IPS-NIHi7 (cell line): Measurements from ENCODE around the gene GAPDHS.

Source experiments
- DNase-seq: peaks from one replicate; pipeline ENCODE4 v3.0.0; 2012; ENCODE audit warnings: mixed read lengths; ENCODE audit errors: extremely low spot score

GAPDHS gene

DNA sequence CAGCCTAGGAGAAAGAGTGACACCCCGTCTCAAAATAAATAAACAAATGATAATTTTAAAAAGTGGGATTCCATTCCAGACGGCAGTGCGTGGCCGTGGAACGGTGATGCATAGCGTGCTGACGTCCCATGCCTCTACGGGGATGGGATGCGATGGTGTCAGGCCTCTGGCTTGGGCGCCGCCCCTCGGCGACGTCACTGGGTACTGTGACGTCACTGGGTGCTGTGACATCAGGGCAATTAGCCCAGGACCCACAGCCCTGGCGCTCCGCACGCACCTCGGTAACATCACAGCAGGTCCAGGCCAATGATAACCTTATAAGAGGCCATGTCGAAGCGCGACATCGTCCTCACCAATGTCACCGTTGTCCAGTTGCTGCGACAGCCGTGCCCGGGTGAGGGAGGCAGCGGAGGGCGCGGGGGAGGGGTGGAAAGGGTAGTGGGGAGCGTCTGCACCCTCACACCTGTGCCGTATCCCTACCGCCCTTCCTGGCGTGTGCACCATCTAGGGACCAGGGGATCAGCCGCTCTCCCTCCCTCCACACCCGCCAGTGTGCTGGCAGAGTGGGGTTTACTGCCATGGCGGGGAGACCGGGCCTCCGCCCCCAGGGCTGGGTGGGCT, at the start of gene GAPDHS:
Gene GAPDHS, plus strand, starts transcription at position 256 of the 621 bp plus-strand sequence. Its CDS starts 72 bp downstream, at position 328.
- DNase-seq = no peak

DNA sequence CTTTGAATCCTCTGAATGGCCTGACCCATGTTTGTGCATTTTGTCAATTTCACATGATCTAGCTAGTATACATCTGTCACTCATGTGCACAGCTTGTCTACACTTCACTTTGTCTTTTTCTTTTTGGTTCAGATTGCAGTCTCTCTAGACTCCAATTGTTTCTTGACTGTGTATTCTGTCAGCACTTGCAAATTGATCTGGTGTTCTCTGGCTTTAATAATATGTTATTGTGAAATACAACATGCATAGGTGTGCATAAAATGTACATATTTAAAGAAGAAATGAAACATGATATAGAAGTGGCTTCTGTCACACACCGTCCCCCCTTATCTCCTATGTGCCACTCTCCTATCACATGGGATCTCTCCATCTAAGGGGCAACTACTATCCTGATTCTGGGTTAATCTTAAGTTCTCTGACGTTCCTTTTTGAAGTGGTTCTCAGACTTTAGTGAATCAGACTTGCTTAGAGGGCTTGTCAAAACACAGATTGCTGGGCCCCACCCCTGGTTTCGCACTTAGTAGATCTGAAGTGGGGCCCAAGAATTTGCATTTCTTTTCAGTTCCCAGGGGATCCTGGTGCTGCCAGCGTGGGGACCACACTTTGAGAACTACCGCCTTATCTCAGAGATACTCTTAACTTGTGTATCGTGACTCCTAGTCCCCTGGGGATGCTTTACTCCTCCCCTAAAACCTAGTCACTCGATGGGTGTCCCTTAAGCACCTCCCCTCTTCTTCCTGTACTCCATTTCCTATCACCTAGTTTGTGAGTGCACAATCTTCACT, 48.8 kb upstream of the GAPDHS start:
- no peak for DNase-seq

DNA sequence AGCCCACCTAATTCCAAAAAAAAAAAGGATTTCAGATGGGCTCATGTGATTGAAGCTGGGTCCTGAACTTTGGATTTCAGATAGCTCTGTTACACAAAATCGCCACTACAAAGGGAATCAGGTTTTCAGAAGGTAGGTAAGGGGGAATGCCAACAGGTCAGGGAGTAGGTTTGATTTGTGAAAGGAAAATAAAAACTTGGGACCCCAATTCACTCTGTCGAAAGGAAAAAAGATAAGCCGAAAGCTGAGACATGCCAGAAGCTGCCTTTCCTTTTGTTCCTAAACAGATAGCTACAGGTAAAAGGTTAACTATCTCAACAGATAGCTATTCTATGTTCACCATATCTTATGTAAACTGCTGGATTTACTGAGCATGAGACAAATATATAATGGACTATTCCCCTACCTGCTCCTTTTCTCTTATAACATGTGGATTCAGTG, 47.0 kb upstream of the GAPDHS start:
- no peak for DNase-seq

DNA sequence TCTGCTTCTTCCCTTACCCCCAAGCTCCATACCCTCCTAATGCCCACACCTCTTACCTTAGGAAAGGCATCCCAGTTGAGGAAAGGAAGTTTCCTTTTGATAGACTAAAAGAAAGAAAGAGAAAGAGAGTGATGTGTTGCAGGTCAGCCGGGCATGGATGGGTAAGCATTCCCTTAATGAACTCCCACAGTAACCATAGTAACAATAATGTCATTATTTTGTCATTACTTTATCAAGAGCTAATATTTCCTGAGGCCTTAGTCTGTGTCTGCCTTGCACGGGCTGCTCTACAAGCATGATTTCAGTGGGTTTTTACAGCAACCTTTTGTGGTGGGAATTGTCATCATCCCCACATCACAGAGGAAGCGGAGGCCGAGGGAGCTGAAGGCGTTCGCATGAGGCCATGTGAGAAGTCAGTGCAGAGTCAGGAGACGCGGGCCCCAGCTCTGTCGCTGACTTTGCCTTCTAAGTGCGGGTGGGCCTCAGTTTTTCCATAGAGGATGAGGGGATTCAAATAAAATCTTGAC, 45.5 kb upstream of the GAPDHS start:
- no peak for DNase-seq

DNA sequence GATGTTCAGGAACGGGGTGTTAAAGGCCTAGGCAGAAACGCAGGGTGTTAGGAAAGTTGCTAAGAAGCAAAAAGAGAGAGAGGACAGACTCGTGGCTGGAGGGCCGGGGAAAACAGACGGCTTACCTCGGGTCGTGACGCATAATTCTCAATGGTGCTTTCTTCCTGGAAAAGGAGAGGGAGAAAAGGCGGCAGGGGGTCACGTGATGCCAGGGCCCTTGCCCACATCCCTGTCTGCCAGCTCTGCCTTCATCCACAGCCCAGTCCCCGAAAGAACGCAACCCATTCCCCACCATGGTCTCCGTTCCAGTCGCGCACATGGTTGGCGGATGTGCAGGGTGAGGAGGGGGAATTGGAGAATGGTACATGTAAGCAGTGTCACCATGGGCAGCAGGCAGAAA, 44.6 kb upstream of the GAPDHS start:
- DNase-seq = no peak

GRCh38 chr19:35490364-35490763, 42.9 kb upstream of the GAPDHS start, which contains the start of gene KRTDAP:
Gene KRTDAP, minus strand, starts transcription at chr19:35490464. Its CDS starts 22 bp downstream, at chr19:35490442.
- no peak for DNase-seq

DNA sequence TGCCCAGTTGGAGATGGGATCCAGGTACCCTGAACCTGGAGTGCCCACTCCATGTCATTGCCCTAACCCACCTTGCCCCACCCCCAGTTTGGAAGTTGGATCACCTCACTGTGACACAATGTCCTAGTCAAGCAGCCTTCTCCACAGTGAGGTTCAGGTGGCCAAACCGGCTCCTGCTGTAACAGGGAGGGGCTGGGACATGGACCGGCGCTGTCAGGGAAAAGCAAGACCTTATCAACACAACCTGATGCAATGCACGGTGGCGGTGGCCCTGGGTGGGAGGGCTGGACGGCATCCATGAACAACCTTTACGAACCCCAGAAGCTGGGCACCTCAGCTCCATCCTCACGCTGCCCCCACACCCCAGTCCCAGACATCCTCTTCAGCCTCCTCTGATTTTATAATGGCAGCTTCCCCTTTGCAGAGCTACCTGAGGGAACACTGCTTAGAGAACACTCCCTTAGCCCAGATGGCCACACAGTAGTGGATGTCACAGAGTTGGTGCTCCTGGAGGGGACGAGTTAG, 41.4 kb upstream of the GAPDHS start:
- no peak for DNase-seq

GRCh38 chr19:35493971-35494370, 39.3 kb upstream of the GAPDHS start:
- no peak for DNase-seq

DNA sequence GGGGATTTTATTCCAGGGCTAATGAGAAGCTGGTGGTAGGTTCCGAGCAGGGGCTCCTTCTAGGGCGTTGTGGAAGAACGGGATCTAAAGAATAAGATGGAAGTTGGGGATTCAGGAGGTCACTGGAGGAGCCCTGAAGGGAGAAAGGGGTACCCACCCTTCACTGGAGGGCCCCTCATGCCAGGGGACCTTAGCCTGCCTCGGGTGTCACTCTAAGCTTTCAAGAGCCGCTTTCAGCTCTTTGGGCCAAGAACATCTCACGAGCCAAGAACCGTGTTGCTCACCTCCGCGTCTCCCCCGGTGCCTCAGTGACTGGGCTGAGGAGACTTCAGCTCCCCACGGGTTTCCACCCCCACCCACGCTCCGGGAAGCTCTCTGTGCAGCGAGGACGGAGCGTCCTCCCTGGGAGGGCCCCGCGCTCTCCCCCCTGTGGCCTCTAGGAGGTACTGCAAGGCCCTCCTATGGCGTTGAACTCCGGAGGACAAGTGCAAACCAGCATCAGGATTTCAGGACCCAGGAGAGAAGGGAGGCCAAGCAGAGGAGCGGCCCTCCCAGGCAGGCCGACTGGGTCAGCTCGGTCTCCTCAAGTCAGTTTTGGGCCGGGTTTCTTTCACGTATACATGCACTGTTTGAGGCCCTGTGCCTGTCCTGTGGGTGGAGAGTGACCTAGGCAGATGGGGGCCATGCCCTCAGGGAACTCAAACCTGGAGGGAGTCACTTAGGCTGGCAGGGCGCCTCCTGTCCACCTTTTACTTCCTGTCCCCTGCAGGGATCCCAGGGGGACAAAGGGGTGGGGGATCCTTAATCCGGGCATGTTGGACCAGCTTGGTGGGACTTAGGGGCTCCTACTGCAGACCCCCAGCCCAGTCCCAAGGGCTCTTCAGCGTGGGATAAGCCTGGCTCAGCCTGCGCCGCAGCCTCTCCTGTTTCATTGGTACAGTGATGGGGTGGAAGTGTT, 37.9 kb upstream of the GAPDHS start:
- DNase-seq = peak; percentile 92

DNA sequence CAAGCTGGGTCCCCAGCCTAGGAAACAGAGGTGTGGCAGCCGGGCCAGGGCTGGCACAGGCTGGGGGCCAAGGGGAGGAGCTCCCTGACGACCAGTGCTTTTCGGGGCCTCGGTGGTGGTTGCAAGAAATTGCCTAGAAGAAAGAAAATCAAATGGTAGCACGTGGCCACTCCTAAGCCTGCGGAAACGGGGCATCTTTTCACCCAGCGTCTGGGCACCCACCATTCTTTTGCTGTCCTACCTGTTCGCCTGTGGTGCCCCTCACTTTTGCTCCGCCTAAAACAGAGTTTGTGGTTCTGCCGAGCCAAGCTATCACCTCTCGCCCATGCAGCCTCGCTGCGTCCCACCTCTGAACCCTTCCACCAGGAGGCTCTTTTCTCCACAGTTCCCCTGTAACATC, 35.9 kb upstream of the GAPDHS start:
- DNase-seq = no peak

DNA sequence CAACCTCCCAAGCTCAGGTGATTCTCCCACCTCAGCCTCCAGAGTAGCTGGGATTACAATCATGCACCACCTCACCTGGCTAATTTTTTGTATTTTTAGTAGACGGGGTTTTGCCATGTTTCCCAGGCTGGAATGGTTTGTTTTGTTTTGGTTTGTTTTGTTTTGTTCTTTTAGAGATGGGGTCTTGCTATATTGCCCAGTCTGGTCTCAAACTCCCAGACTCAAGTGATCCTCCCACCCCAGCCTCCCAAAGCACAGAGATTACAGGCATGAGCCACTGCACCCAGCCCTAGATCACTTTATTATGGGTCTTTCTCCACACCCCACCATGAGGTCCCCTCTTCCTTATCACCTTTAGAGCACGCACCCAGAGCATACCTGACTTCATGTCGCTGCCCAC, 35.0 kb upstream of the GAPDHS start:
- DNase-seq = no peak

- DNase-seq = no peak
Observed at GRCh38 chr19:35498984-35499527, 34.2 kb upstream of the GAPDHS start.

GRCh38 chr19:35500611-35501010, 32.6 kb upstream of the GAPDHS start:
- DNase-seq = no peak

DNA sequence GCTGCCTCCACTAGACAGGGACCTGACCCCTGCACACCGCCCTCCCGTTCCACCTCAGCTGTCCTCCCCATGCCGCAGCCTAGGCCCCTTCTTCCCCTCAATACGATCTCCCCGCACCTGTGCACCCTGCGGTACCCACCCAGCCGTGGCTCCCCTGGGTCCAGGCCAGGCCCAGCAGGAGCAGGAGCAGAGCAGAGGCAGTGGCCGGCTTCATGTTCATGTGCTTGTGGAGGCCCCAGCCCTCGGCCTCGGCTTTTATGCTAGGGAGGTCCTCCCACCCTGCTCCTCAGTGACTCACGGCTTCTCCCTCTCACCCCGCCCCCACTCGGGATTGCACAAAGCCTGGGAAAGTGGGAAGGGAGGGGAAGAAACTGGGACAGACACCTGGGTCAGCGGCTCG, 31.6 kb upstream of the GAPDHS start:
- no peak for DNase-seq

- DNase-seq = no peak
Observed at GRCh38 chr19:35502751-35503150, 30.5 kb upstream of the GAPDHS start.

DNA sequence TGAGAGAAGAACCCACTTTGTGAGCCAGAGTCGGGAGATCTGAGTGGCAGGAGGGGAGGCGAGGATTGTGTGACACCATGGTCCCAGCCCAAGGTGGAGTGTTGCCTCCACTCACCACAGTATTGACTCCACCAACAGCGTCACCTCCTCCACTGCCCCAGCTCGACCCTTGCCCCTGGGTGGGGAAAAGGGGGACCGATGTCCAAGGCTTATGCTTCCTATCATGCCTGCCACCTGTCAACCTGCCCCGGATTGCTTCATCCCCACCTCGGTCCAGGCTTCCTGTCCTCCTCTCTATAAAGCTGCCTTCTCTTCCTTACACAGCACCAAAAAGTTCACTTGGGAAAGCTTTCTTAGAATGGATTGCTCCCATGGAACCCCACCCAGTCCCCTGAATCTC, 27.2 kb upstream of the GAPDHS start:
- no peak for DNase-seq

DNA sequence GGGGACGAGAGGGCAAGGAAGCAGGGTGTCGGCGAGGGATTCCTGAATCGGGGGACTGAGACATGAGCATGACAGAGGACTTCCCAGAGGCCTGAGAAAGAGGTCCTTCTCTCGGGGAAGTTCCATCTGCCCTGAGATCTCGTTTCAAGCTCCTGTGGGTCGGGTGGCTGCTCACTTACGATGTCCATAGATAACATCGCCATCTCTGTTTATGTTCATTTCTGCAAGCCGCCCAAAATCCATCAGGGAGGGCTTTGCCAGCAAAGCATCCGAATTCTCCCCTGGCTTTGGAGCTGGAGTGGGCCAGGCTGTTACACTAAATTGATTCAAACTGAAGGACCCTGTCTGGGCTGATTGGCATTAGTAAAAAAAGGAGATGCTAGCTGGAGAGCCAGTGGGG, 25.7 kb upstream of the GAPDHS start:
- no peak for DNase-seq

- no peak for DNase-seq
Observed at GRCh38 chr19:35508129-35508528, 25.1 kb upstream of the GAPDHS start.

DNA sequence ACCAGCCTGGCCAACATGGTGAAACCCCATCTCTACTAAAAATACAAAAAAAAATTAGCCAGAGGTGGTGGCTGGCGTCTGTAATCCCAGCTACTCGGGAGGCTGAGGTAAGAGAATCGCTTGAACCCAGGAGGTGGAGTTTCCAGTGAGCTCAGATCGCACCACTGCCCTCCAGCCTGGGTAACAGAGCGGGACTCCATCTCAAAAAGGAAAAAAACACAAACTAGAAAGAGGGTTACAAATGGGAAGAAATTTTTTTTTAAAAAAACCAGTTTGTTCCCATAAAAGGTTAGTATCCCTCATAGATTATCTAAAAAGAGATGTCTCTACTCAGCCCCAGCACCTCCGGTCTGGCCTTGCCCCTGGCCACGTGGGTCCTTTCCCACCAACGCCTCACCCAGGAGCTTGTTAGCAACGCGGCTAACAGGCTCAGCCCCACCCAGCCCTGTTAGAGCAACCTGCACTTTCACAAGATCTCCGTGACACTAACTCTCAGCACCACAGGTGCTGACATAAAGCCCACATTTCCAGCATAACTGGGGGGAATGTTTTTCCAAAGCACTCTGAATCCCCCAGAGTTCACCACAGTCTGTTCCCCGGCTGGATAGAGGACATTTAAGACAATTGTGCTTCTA, 24.1 kb upstream of the GAPDHS start:
- DNase-seq = peak; percentile 73

GRCh38 chr19:35509861-35510625, 23.2 kb upstream of the GAPDHS start:
- peak; percentile 96 for DNase-seq
